GM21526 (cell line): ENCODE measurements around the gene IGSF23.
"Not testable (repeated sequence)": the region's sequence is repeated elsewhere in the genome, so short reads cannot be mapped to it uniquely, and the experiment has no call there.

ENCODE experiments used
- ATAC-seq: cut with Tn5 transposase; IDR thresholded peaks from one replicate; pipeline ENCODE4 v1.9.1; 2021; ENCODE audit warnings: moderate library complexity; ENCODE audit not compliant: unreplicated experiment, low FRiP score

Gene IGSF23

DNA sequence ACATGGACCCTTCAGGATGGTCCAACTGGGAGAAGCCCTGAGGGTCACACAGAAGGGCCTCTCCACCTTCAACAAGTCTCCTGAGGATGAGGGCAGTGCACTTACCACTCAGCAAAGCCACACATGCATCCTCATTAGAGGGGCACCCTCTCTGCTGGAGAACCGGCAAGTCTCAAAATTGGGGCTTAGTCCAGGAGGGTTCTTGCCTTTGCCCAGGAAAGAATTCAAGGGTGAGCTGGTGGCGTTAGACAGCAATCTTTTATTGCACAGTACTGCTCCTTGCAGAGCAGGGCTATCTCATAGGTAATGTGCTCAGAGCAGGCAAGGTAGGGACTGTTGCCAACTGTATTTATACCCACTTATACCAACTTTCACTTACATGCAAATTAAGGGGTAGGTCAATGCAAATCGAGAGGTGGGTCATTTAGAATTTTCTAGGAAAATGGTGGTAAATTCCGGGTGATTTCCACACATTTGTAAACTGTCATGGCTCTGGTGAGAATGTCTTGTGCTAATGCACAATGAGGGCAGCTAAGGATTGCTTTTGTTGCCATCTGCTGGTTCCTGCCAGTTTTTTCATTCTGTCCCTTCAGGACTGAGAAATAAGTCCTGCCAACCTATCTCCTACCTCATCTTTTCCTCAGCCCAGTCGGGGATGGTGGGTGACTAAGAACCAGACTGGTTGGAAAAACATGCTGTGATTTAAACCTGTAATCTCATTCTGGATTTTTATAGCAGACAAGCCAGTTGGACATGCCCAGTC, 27.8 kb upstream of the IGSF23 start:
- ATAC-seq: no peak

DNA sequence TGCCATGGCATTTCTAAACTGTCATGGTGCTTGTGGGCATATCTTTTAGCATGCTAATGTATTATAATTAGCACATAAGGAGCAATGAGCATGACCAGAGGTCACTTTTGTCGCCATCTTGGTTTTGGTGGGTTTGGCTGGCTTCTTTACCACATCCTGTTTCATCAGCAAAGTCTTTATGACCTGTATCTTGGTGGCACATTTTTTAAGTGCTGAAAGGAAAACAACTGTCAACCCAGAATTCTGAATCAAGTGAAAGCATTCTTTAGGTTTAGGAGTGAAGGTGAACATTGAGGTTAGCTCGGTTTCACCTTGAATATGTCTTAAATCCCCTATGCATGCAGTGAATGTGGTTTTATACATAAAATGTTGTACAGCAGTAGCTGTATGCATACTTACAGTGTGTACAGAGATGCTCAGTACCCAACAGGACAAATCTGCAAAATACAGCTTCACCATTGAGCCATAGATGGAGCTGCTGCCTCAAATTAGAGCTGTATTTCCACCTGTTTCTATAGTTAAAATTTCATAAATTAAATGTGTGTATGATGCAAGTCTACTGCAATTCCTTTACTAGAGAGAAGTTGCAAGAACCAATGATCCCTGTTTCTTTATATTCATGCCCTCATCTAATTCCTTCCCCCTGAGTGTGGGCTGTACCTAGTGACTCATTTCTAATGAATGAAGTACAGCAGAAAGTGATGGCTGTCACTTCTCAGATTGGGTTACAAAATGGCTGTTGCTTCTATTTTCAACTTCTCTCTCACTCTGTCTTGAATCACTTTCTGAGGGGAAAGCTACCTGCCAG, 25.2 kb upstream of the IGSF23 start:
- no peak for ATAC-seq

DNA sequence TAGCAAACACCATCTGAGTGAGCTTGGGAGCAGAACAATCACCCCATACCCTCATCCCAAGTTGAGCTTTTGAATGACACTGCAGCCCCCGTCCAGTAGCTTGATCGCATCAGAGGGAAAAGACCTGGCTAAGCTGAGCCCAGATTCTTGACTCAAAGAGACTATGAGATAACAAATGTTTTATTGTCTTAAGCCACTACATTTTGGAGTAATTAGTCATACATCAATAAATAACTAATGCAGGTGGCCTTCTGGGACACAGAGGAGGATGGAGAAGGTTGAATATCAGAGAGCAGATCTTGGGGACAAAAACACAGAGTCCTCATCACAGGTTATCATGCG, 24.6 kb upstream of the IGSF23 start:
- ATAC-seq: no peak

GRCh38 chr19:44590245-44591059, 22.9 kb upstream of the IGSF23 start:
- no peak for ATAC-seq

DNA sequence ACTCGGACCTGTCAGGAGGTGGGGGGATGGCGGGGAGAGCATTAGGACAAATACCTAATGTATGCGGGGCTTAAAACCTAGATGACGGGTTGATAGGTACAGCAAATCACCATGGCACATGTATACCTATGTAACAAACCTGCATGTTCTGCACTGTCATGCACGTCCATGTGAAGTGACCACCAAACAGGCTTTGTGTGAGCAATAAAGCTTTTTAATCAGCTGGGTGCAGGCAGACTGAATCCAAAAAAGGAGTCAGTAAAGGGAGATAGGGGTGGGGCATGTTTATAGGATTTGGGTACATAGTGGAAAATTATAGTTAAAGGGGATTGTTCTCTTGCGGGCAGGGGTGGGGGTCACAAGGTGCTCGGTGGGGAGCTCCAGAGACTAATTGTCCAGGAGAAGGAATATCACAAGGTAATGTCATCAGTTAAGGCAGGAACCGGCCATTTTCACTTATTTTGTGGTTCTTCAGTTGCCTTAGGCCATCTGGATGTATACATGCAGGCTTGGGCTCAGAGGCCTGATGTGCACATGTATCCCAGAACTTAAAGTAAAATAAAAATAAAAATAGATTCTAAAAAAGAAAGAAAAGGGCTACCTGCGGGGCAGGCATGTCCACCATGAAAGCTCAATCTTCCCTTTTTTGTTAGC, 21.9 kb upstream of the IGSF23 start:
- ATAC-seq: not testable (repeated sequence)

DNA sequence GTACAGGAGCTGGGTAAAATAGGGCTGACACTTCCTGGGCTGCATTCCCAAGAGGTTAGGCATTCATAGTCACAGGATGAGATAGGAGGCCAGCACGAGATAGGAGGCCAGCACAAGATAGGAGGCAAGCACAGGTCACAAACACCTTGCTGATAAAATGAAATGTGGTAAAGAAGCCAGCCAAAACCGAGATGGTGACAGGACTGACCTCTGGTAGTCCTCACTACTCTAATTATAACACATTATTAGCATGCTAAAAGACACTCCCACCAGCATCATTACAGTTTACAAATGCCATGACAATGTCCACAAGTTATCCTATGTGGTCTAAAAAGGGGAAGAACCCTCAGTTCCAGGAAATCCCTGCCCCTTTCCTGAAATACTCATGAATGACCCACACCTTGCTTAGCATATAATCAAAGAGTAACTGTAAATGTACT, 20.9 kb upstream of the IGSF23 start:
- ATAC-seq: no peak

- no peak for ATAC-seq
Observed at GRCh38 chr19:44593294-44593693, 20.1 kb upstream of the IGSF23 start.

DNA sequence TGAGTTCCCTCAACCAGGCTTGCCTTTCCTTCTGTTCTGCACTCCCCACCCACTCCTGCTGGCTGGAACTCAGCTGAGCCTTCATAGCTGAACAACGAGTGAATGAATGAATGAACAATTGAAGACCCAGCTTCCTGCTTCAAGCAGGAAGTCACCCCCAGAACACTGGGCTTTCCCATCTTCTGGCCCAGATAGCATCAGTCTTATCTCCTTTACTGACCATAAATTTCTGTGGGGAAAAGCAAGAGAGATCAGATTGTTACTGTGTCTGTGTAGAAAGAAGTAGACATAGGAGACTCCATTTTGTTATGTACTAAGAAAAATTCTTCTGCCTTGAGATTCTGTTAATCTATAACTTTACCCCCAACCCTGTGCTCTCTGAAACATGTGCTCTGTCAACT, 19.5 kb upstream of the IGSF23 start:
- not testable (repeated sequence) for ATAC-seq

DNA sequence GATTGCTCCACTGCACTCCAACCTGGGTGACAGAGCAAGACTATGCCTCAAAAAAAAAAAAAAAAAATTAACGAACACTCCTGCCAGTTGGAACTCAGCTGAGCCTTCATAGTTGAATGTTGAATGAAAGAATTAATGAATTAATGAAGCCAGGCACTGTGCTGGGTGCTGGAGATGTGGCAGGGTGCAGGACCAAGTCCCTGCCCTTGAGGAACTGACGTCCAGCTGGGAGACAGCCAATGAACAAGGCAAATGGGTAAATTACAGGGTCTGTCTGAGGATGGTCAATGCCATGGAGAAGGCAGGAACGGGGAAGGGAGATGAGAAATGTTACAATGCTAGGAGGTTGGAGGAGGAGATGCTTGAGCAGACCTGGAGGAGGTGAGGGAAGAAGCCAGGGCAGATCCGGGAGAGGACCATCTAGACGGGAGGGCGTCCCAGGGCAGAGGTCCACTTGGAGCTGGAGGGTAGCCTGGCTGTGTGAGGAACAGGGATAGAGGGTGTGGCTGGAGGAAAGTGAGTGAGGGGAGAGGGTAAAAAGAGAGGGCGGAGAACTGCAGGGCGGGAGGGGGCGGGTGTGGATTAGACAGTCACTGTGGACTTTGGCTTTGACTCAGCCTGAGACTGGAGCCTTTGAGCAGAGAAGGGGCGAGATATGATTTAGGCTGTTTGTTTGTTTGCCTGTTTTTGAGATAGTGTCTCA, 16.8 kb upstream of the IGSF23 start:
- no peak for ATAC-seq

DNA sequence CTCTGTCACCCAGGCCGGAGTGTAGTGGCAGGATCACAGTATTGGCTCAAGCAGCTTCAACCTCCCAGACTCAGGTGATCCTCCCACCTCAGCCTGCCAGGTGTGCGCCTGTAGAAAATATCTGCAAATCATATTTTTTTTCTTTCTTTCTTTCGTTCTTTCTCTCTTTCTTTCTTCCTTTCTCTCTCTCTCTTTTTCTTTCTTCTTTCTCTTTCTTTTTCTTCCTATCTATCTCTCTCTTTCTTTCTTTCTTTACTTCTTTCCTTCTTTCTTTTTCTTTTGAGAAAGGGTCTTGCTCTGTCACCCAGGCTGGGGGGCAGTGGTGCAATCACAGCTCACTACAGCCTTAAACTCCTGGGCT, 16.3 kb upstream of the IGSF23 start:
- ATAC-seq: no peak

DNA sequence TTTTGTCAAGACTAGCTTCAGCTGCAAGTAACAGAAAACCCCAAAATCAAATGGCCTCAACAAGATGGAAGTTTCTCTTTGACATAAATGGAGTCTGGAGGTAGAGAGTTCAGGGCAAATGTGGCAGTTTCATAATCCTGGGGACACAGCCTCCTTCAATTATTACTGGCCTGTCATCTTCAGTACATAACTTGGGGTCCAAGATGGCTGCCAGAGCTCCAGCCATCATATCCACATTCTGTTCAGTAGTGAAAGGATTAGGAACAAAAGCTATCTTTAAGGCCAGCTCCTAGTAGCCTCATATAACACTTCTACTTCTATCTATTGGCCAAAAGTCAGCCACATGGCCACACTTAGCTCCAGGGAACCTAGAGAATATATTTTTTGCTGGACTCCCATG, 15.0 kb upstream of the IGSF23 start:
- ATAC-seq: no peak

DNA sequence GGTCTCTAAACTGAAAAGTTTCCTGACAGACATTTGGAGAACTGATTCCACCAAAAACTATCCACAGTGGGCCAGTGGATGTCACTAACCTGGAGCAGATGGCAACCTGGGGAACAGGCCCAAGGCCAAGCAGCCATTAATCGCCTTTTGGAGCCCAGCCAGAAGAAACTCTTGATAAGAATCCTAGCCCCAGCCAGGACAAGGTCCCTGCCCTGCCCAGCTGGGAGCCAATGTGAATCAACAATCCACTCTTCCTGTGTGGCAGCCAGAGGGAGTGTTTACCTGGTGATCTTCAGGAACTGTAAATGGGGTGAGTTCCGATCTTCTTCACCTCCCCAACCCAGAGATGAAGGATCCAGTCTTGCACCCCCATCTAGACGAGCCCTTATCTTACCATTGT, 14.5 kb upstream of the IGSF23 start:
- ATAC-seq: no peak

- ATAC-seq: no peak
Observed at GRCh38 chr19:44600466-44600865, 12.9 kb upstream of the IGSF23 start.

DNA sequence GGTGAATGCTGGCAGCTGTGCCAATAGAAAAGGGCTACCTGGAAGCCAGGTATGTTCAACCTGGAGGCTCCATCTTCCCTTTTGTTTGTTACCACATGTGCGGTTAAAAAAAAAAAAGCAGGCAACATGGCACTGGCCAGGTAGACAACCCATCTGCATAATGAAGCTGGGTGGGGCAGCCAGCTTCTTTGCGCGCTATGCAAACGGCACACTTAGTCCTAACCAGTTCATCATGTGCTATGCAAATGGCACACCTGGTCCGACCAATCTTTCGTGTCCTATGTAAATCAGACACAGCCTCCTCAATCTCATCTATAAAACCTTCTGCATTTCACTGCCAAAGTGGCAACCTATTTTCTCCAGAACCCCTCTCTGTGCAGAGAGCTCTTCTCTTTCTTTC, 11.3 kb upstream of the IGSF23 start:
- ATAC-seq: no peak

- ATAC-seq: no peak
Observed at GRCh38 chr19:44603201-44603945, 10.0 kb upstream of the IGSF23 start.

DNA sequence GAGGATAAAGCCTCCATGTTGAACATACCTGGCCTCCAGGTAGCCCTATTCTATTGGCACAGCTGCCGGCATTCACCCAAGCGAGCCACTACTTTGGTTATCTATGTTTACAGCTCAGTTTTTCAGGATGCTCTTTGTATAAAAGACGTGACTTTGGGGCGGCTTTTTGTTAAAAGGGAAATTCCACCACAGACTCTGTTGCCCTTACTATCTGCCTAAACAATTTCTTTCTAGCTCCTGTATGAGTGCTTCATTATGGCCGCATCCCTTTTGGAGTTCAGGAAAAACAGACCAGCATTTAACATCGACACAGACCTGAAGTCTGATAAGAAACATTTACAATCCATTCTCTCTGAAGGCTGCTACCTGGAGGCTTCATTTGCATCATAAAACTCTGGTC, 9.1 kb upstream of the IGSF23 start:
- ATAC-seq: no peak

GRCh38 chr19:44605547-44605946, 7.8 kb upstream of the IGSF23 start:
- ATAC-seq: no peak

DNA sequence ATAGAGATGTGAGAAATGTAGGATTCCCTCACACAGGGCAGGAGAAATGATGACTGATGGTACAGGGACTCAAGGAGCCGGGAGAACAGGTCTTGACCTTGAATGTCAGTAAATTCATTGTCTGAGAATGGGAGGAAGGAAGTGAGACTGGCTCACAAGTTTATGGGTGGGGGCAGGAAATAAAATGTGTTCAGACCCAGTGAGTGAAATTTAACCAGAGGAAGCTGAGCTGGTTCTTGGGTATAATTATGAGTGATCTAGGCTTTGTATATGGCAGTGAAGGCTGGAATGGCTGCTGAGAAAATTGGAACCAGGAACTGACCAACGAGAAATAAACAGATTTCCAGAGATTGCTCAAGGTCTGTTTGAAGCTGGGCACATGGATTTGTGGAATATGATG, 6.3 kb upstream of the IGSF23 start:
- ATAC-seq: no peak

DNA sequence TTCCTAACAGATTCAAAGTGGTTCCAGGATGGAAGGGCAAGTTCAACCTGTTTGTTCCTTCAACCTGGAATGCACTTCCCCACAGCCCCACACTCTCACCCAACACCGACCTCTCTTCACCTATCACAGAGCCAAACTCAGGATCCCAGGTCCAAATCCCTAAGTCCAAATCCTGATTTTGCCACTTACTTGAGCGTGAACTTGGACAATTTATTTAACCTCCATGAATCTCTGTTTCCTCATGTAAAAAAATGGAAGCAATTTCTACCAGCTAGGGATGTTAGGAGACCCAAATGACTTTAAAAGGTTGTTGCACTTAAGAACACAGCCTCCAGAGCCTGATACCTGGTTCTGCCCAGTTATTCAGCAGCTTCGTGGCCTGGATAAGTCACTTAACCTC, 5.4 kb upstream of the IGSF23 start:
- ATAC-seq: no peak
